SU-DHL-6 (cell line): Measurements from ENCODE around the gene COL5A1.

Source experiments
- H2AFZ ChIP-seq: fragments of 200-600 bp; sonication (generic); 2 replicates; pipeline ENCODE4 v1.6.1; 2014; ENCODE audit warnings: low read depth, mild to moderate bottlenecking, moderate library complexity, mixed read lengths, antibody characterized with exemption, low read length; ENCODE audit not compliant: severe bottlenecking
- H3F3A ChIP-seq: fragments of 200-600 bp; shearing (Covaris generic); 2 replicates; pipeline ENCODE4 v1.6.0; 2016; ENCODE audit warnings: antibody characterized with exemption, mild to moderate bottlenecking; ENCODE audit not compliant: insufficient read depth
- H3K27ac ChIP-seq: fragments of 200-600 bp; sonication (generic); 2 replicates; pipeline ENCODE4 v1.5.1; 2016; ENCODE audit warnings: low read depth, mild to moderate bottlenecking, low read length, moderate library complexity, mixed read lengths
- H3K27me3 ChIP-seq: fragments of 200-600 bp; sonication (generic), shearing (Covaris generic); 2 replicates; pipeline ENCODE4 v1.6.0; 2014; ENCODE audit warnings: mild to moderate bottlenecking, low read length
- H3K36me3 ChIP-seq: fragments of 200-600 bp; sonication (generic); 2 replicates; pipeline ENCODE4 v1.6.1; 2014; ENCODE audit warnings: mild to moderate bottlenecking, low read length, mixed read lengths
- H3K4me2 ChIP-seq: fragments of 300-600, 200-600 bp; shearing (Covaris generic), sonication (generic); 2 replicates; pipeline ENCODE4 v1.6.0; 2014; ENCODE audit warnings: low read length, low read depth, mild to moderate bottlenecking; ENCODE audit not compliant: poor library complexity, severe bottlenecking
- H3K4me3 ChIP-seq: fragments of 200-600 bp; sonication (generic); 2 replicates; pipeline ENCODE4 v1.5.1; 2014; ENCODE audit warnings: antibody characterized with exemption, low read length, mild to moderate bottlenecking, mixed read lengths; ENCODE audit not compliant: insufficient read depth, poor library complexity, severe bottlenecking
- H3K79me2 ChIP-seq: fragments of 200-600 bp; sonication (generic); 2 replicates; pipeline ENCODE4 v1.6.1; 2014; ENCODE audit warnings: mild to moderate bottlenecking, low read length, moderate library complexity; ENCODE audit not compliant: insufficient read depth
- H3K9ac ChIP-seq: fragments of 200-600 bp; sonication (generic); 2 replicates; pipeline ENCODE4 v1.7.0; 2014; ENCODE audit warnings: mild to moderate bottlenecking, low read length
- H3K9me2 ChIP-seq: fragments of 200-600 bp; sonication (generic); replicated peaks from 2 replicates; pipeline ENCODE4 v1.6.1; 2014; ENCODE audit warnings: low read length; ENCODE audit not compliant: insufficient read depth
- H3K9me3 ChIP-seq: fragments of 200-600 bp; sonication (generic); 2 replicates; pipeline ENCODE4 v1.6.1; 2014; ENCODE audit warnings: low read length, mixed read lengths; ENCODE audit not compliant: insufficient read depth
- H4K20me1 ChIP-seq: fragments of 200-600 bp; sonication (generic); 2 replicates; pipeline ENCODE4 v1.6.1; 2014; ENCODE audit warnings: low read depth, mild to moderate bottlenecking, antibody characterized with exemption, low read length, moderate library complexity, mixed read lengths
- EZH2phosphoT487 ChIP-seq: fragments of 200-600 bp; sonication (generic), shearing (Covaris generic); conservative IDR thresholded peaks from 2 replicates; pipeline ENCODE4 v1.6.1; 2018; ENCODE audit warnings: mild to moderate bottlenecking, antibody characterized with exemption, low read length, moderate library complexity, mixed read lengths
- TF ChIP-seq, protein P1 (sequence below): fragments of 200-600 bp; sonication (generic); IDR thresholded peaks from one replicate; pipeline ENCODE4 v1.5.1; 2017; ENCODE audit warnings: antibody characterized with exemption, mild to moderate bottlenecking, low read length, moderate library complexity; ENCODE audit not compliant: insufficient read depth, poor library complexity, severe bottlenecking

The COL5A1 gene

DNA sequence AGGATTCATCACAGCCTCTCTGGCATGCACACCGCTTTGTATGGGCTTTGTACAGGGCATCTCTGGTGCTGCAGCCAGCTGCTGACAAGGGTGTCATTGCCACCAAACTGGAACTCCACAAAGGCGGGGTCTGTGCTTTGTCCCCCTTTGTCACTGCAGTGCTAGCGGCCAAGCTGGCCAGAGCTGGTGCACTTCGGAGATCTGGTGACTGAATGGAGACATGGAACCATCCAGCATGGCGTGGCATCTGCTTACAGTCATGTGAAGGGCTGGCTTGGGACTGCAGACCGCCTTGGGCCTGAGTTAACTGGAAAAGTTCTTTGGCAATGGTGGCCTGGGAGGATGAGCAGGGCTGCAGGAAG, 18.7 kb upstream of the COL5A1 start:
- Histone ChIP-seq H3F3A (no peaks in the 10 kb centered on the region), H3K27me3 (no peaks in the 10 kb centered on the region), H3K9me2 (no peaks in the 10 kb centered on the region), H4K20me1 (no peaks in the 10 kb centered on the region), H3K27ac (no peak overlapping the region), H3K4me3 (no peak overlapping the region), H3K79me2 (no peaks in the 10 kb centered on the region), H2AFZ (no peak overlapping the region), H3K36me3 (no peaks in the 10 kb centered on the region), H3K9me3 (no peaks in the 10 kb centered on the region), H3K9ac (no peak overlapping the region), H3K4me2 (no peak overlapping the region)
- no peak for TF ChIP-seq EZH2phosphoT487
- TF ChIP-seq, protein P1, sequence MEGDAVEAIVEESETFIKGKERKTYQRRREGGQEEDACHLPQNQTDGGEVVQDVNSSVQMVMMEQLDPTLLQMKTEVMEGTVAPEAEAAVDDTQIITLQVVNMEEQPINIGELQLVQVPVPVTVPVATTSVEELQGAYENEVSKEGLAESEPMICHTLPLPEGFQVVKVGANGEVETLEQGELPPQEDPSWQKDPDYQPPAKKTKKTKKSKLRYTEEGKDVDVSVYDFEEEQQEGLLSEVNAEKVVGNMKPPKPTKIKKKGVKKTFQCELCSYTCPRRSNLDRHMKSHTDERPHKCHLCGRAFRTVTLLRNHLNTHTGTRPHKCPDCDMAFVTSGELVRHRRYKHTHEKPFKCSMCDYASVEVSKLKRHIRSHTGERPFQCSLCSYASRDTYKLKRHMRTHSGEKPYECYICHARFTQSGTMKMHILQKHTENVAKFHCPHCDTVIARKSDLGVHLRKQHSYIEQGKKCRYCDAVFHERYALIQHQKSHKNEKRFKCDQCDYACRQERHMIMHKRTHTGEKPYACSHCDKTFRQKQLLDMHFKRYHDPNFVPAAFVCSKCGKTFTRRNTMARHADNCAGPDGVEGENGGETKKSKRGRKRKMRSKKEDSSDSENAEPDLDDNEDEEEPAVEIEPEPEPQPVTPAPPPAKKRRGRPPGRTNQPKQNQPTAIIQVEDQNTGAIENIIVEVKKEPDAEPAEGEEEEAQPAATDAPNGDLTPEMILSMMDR: no peak

DNA sequence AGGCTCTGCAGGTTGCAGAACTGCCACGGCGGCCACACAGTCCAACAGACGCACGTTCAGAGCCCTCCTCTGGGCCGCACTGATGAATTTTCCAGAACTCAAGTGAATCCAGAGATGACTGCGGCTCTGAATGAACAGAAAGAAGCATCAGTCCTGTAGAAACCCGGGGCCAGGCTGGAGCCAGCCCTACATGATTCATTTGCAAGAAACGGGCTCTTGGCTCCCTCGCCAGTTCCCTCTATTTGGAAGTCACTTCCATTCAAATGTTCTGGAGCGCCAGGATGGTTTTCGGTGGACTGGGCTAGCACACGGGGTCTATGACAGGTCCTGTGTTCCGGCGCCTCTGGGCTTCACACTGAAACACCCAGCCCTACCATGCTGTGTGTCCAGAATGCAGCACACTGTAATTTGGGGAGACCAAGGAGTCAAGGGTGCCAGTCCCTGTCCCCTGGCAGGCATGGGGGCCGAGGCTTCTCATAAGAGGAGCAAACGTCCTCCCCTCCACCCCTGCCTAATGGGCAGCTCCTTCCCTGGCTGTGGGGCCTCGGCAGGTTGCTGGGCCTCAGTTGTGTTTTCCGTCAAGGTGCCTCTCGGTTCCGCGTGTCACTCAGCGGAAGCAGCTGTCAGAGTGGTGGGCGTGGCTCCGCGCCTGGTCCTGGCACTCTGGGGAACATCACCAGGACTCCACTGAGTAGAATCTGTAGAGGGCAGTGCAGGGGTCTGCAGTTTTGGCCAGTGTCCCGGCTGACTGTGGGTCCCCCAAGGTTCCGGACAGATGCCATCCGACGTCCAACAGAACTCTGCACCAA, 18.1 kb upstream of the COL5A1 start:
- Histone ChIP-seq H3K79me2 (no peaks in the 10 kb centered on the region), H3K9me2 (no peaks in the 10 kb centered on the region), H4K20me1 (no peaks in the 10 kb centered on the region), H3K4me2 (no peak overlapping the region), H3F3A (no peaks in the 10 kb centered on the region), H3K36me3 (no peaks in the 10 kb centered on the region), H3K27me3 (no peaks in the 10 kb centered on the region), H3K9ac (no peak overlapping the region), H3K9me3 (no peaks in the 10 kb centered on the region), H3K4me3 (no peak overlapping the region), H2AFZ (no peak overlapping the region), H3K27ac (no peak overlapping the region)
- TF ChIP-seq, protein P1: no peak
- TF ChIP-seq EZH2phosphoT487: no peak

DNA sequence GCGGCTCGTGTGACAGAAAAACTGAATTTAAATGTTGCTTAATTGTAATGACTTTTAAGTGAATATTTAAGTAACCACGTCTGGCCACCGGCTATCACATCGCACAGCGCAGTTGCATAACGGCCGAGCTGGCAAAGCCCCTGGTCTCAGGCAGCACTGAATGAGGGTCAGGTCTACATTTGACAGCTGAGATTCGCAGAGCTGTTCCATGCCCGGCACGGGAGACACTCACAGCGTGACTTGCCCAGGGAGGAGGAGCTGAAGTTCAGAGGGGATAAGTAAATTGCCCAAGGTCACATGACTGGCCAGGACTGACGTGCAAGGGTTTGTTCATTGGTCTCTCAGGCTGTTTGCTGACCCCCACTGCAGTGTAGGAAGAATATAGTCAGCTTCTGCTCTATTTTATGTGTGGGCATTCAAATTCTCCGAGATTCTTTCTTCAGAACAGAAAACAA, 17.4 kb upstream of the COL5A1 start:
- H3K79me2 ChIP-seq: no peaks in the 10 kb centered on the region
- H3K27ac ChIP-seq: no peak overlapping the region
- H3K27me3 ChIP-seq: no peaks in the 10 kb centered on the region
- H3K4me3 ChIP-seq: no peak overlapping the region
- H3K9ac ChIP-seq: no peak overlapping the region
- no peaks in the 10 kb centered on the region for H4K20me1 ChIP-seq
- no peak overlapping the region for H3K4me2 ChIP-seq
- H3K36me3 ChIP-seq: no peaks in the 10 kb centered on the region
- H3F3A ChIP-seq: no peaks in the 10 kb centered on the region
- no peaks in the 10 kb centered on the region for H3K9me3 ChIP-seq
- TF ChIP-seq EZH2phosphoT487: no peak
- TF ChIP-seq, protein P1: no peak
- no peak overlapping the region for H2AFZ ChIP-seq
- H3K9me2 ChIP-seq: no peaks in the 10 kb centered on the region
